Measurements from ENCODE around the gene USP15.

GRCh38 chr12:62249419-62249818, 10.8 kb upstream of the USP15 start:
- no peak for TF ChIP-seq POLR2AphosphoS5 (IDR thresholded peaks at IDR 0.05)
- TF ChIP-seq POLR2A (IDR thresholded peaks at IDR 0.05), result no peak
- TF ChIP-seq, protein P1, sequence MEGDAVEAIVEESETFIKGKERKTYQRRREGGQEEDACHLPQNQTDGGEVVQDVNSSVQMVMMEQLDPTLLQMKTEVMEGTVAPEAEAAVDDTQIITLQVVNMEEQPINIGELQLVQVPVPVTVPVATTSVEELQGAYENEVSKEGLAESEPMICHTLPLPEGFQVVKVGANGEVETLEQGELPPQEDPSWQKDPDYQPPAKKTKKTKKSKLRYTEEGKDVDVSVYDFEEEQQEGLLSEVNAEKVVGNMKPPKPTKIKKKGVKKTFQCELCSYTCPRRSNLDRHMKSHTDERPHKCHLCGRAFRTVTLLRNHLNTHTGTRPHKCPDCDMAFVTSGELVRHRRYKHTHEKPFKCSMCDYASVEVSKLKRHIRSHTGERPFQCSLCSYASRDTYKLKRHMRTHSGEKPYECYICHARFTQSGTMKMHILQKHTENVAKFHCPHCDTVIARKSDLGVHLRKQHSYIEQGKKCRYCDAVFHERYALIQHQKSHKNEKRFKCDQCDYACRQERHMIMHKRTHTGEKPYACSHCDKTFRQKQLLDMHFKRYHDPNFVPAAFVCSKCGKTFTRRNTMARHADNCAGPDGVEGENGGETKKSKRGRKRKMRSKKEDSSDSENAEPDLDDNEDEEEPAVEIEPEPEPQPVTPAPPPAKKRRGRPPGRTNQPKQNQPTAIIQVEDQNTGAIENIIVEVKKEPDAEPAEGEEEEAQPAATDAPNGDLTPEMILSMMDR (IDR thresholded peaks at IDR 0.05), result no peak

All from transverse colon (tissue), 4 donors.